GM21825 (cell line): ENCODE measurements around the gene ANKRD11.

Experiments
- ATAC-seq: cut with Tn5 transposase; IDR thresholded peaks from one replicate; pipeline ENCODE4 v1.9.1; 2021; ENCODE audit warnings: mild to moderate bottlenecking, moderate library complexity; ENCODE audit not compliant: unreplicated experiment

Gene ANKRD11

GRCh38 chr16:89291363-89291762 is 199.0 kb downstream of the ANKRD11 start:
- ATAC-seq = no peak

- no peak for ATAC-seq
Measured at GRCh38 chr16:89290887-89291286, 199.5 kb downstream of the ANKRD11 start.

GRCh38 chr16:89290472-89290871 is 199.9 kb downstream of the ANKRD11 start:
- ATAC-seq = no peak

DNA sequence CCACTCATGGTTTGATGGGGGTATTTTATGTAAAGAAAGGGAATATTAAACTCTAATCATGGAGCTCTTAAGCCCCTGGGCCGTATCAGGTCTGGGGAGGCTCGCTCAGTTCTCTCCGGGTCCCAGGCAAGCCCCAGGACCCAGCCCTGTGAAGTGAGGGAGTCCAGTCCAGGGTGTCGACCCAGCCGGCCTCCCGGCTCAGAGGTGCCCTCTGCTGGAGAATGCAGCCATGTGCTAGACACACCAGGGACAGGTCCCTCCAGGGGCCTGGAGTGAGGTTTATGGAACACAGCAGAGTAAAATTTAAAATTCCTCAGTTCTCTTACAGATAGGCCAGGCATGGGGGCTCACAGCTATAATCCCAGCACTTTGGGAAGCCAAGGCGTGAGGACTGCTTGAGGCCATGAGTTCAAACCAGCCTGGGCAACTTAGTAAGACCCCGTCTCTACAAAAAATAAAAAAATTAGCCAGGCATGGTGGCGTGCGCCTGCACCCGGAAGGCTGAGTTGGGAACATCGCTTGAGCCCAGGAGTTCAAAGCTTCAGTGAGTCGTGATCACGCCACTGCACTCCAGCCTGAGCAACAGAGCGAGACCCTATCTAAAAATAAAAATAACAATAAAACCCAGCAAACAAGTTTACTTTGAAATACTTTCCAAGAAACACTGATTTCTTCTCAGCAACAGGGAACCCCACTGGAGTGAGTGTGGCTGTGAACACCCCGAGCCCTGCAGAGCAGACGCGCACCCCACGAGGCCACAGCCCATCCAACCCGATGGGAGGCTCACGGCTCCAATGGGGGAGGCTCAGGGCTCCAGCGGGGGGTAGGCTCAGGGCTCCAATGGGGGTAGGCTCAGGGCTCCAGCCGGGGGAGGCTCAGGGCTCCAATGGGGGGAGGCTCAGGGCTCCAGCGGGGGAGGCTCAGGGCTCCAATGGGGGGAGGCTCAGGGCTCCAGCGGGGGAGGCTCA is 200.6 kb downstream of the ANKRD11 start:
- ATAC-seq = no peak

DNA sequence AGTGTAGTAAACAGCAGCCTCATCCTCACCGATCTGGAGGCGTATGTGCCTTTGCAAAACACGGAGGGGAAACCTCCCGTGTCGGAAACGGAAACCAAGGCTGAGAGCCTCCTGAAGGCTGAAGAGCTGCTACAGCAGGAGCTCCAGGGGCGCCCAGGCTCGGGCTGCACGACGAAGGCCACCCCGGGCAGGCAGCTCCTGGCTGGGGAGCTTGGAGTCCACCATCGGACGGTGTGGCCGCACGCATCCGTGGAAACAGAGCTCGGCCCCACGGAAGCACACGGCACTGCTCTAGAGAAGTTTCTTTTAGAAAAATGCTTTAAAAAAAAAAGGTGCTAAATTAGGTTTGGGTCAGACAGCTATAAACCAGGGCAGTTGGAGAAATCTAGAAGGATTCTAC is 201.4 kb downstream of the ANKRD11 start:
- ATAC-seq = no peak

GRCh38 chr16:89288577-89288844 is 201.8 kb downstream of the ANKRD11 start:
- ATAC-seq = no peak

- no peak for ATAC-seq
Measured at GRCh38 chr16:89287777-89288576, 202.4 kb downstream of the ANKRD11 start.

DNA sequence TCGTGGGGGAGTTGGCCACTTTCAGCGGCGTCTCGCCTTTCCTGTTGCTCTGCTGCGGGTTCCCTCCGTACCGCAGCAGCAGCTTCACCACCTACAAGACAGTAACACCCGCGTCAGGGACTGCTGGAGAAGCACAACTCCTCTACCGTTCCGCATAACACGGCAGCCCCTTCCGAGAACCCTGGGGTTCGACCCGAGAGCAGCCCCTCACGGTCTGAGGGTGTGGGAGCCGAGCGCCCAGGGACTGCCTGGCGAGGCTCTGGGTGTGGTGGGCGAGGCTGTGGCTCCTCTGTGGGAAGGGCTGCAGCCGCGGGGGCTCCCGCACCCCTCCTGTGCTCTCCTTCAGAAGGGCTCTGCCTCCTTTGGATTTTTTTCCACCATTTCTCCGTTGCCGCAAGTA is 204.3 kb downstream of the ANKRD11 start:
- ATAC-seq = no peak

GRCh38 chr16:89285381-89285780 is 205.0 kb downstream of the ANKRD11 start:
- no peak for ATAC-seq

DNA sequence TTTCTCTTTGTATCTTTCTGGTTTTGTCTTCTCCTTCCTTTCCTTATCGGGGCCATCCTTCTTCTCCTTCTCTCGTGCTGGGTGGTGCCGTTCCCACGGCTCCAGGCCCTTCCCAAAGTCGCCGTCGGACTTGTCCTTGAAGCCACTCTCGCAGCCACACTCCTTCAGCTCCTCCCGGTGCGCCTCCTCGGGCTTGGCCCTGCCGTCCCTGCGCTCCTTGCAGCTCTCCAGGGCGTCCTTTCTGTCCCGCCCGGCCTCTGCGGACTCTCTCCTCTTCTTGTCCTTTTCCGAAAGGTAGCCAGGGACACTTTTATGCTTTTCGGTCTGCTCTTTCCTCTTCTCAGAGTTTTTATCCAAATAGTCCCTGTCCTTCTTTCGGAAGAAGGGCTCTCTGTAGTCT is 206.9 kb downstream of the ANKRD11 start:
- ATAC-seq = no peak

- ATAC-seq = no peak
Measured at GRCh38 chr16:89282523-89282922, 207.8 kb downstream of the ANKRD11 start.

GRCh38 chr16:89281829-89282228 is 208.5 kb downstream of the ANKRD11 start:
- ATAC-seq = no peak

GRCh38 chr16:89281189-89281577 is 209.2 kb downstream of the ANKRD11 start:
- ATAC-seq = no peak

DNA sequence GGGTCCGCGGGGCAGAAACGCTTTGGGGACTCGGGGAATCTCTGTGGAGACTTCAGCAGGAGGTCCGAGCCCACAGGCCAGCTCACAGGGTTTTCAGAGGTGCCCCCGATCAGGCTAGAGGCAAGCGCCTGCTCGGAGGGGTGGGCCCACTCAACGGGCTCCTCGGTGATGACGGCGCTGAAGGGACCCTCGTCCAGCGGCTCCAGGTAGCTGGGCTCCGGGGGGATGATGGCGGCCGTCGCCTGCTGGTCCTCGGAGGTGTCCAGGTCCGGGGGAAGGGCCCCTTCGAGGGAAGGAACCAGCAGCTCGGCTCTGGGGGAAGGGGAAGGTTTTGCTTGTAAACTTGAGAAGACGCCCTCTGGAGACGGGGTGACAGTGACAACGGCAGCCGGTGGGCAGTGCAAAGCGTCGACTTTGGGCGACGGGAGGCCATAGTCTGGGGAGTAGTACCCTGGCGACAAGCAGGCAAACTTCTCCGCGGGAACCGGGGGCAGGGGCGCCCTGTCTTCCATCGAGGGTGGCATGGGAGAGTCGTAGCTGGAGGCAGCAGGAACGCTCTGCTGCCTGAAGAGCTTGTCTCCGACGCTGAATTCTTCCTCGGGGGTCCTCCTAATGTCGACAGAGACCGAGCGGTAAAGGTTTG is 209.7 kb downstream of the ANKRD11 start:
- no peak for ATAC-seq

GRCh38 chr16:89279666-89280481 is 210.5 kb downstream of the ANKRD11 start:
- no peak for ATAC-seq

DNA sequence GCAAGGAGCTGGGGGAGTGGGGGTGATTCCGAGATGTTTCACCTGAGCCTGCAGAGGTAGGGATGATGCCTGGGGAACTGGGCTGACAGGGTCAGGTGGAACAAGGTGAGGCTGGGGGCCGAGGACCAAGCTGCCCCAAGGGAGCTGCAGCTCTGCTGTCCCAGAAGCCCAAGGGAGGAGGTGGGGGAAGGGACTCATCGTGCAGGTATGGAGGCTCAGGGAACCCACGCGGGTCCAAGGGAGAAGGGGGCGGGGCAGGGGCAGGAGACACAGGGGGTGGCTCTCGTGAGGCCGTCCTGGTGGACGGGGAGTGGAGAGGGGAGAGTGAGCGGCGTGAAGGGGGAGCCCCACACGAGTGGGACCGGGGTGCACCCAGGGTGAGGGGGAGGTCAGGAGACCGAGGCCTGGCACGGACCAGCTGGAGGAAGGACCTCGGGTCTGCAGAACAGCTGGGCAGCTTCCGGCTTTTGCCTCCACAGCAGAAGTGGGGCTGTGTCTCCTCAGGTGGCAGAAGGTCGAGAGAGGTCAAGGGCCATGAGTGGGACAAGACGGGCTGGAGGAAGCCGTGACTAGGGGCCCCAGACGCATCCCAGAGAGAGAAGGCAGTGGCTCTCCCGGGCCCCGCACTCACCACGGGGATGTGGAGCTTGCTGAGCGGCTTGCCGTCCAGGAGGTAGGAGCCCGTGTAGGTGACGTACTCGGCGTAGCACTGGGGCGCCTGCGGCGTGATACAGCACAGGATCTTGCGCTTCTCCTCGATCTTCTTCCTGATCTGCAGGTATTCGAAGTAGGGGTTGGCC is 211.7 kb downstream of the ANKRD11 start:
- no peak for ATAC-seq

- no peak for ATAC-seq
Measured at GRCh38 chr16:89277641-89278341, 212.6 kb downstream of the ANKRD11 start.

- ATAC-seq = no peak
Measured at GRCh38 chr16:89277049-89277448, 213.3 kb downstream of the ANKRD11 start.
